T-helper 1 cell treated with Interleukin-12 subunit alpha and Interleukin-12 subunit beta and Interleukin-4 antibody, amounts not matched to agents 30 ng/mL and 1 ng/mL, for 36 hours (primary cell): ENCODE data around the gene PITRM1. TPM values are rescaled to one million over a fixed set of nuclear protein-coding genes. Genes with fewer than 3 reads are reported as not detected.
"Not testable (repeated sequence)": the region's sequence is repeated elsewhere in the genome, so short reads cannot be mapped to it uniquely, and the experiment has no call there.

Source experiments
- intact Hi-C: fragments of 100-400 bp; cut with micrococcal nuclease; formaldehyde crosslinking; loops from one replicate; pipeline ENCODE4 v1.15.1; 2024
- total RNA-seq: library from RNA; stranded (reverse); gene quantifications from 2 replicates; pipeline ENCODE4 v1.2.3, GENCODE V29; 2022

The PITRM1 gene
- 54.9 and 58.6 TPM in 2 replicates for total RNA-seq

- intact Hi-C loops = loop anchor here (1.0 to 2.0 kb wide), 5 partner anchors 25 to 610 kb away; partner anchors contain the start of gene PFKP
These were observed at the start of gene PITRM1 for GRCh38 chr10:3172446-3173170. TSS of gene PITRM1 (minus strand) at chr10:3172782. CDS start at chr10:3172772, 10 bp downstream.

- intact Hi-C loops = loop anchor here (10.0 kb wide), 1 partner anchor 913 kb away; no protein-coding TSS in a partner anchor
These were observed 49.5 kb upstream of the PITRM1 start for GRCh38 chr10:3222068-3222467.

GRCh38 chr10:3221601-3222000, 49.0 kb upstream of the PITRM1 start:
- intact Hi-C loops = loop anchor here (10.0 kb wide), 1 partner anchor 913 kb away; no protein-coding TSS in a partner anchor

- intact Hi-C loops = loop anchor here (10.0 kb wide), 1 partner anchor 914 kb away; no protein-coding TSS in a partner anchor
These were observed 48.3 kb upstream of the PITRM1 start for GRCh38 chr10:3220853-3221252.

GRCh38 chr10:3219021-3219628, 46.5 kb upstream of the PITRM1 start:
- intact Hi-C loops = not testable (repeated sequence)

- intact Hi-C loops = no loop called here
These were observed 45.3 kb upstream of the PITRM1 start for GRCh38 chr10:3217853-3218252.

- intact Hi-C loops = no loop called here
These were observed 44.7 kb upstream of the PITRM1 start for GRCh38 chr10:3217301-3217700.

- intact Hi-C loops = no loop called here
These were observed 42.7 kb upstream of the PITRM1 start for GRCh38 chr10:3215153-3215775.

- intact Hi-C loops = no loop called here
These were observed 41.4 kb upstream of the PITRM1 start for GRCh38 chr10:3213758-3214515.

GRCh38 chr10:3213208-3213607, 40.6 kb upstream of the PITRM1 start:
- intact Hi-C loops = no loop called here

- intact Hi-C loops = no loop called here
These were observed 37.8 kb upstream of the PITRM1 start for GRCh38 chr10:3210251-3210877.

- intact Hi-C loops = no loop called here
These were observed 36.2 kb upstream of the PITRM1 start for GRCh38 chr10:3208481-3209406.

- intact Hi-C loops = no loop called here
These were observed 34.8 kb upstream of the PITRM1 start for GRCh38 chr10:3207351-3207750.

- intact Hi-C loops = no loop called here
These were observed 34.1 kb upstream of the PITRM1 start for GRCh38 chr10:3206511-3207157.

GRCh38 chr10:3203972-3204371, 31.4 kb upstream of the PITRM1 start:
- intact Hi-C loops = no loop called here

GRCh38 chr10:3203016-3203811, 30.6 kb upstream of the PITRM1 start:
- intact Hi-C loops = no loop called here

GRCh38 chr10:3201796-3202195, 29.2 kb upstream of the PITRM1 start:
- intact Hi-C loops = no loop called here

GRCh38 chr10:3199488-3199887, 26.9 kb upstream of the PITRM1 start:
- intact Hi-C loops = loop anchor here (5.0 kb wide), 1 partner anchor 468 kb away; no protein-coding TSS in a partner anchor
